Endometrium (tissue), 2 donors: ENCODE data around the gene TMEM108.

Experiments
- FAIRE-seq: peaks from 2 replicates; lab custom pipeline; 2012; peaks lifted over from hg19 to GRCh38; lab: Jason Lieb, UNC
- donor health status: control.
- donor health status: control.

The TMEM108 gene

DNA sequence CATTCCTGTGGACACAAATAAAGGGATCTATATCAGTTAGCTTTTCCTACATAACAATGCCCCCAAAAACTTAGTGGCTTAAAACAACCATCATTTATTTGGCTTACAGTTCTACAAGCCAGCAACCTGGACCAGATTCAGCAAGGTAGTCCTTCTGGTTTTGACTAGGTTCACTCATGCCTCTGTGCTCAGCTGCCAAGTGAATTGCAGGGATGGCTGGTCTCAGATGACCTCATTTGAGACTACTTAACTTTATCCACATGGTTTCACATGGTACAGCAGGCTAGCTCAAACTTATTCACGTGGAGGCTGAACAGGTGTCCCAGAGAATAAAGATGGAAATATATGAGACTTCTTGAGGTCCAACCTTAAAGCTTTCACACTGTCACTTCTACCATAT, 242.4 kb downstream of the TMEM108 start:
- no peak for FAIRE-seq

DNA sequence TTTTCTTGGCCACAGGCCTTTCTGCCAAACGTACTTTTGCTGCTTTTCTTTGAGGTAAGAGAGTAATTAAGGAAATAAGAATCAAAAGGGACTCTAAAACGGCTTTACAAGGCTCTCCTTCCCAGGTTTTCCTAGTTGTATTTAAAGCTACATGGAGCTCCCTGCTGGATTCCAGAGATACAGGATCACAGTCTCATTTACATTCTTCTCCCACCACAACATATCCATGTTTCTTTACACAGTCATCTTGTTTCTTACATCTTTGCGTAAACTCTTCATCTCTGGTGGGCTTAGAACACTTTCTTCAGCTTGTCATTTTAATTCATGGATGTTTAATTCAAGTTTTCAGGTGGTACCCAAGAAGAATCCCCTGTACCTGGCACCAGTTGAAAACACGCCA, 244.0 kb downstream of the TMEM108 start:
- FAIRE-seq, result no peak

DNA sequence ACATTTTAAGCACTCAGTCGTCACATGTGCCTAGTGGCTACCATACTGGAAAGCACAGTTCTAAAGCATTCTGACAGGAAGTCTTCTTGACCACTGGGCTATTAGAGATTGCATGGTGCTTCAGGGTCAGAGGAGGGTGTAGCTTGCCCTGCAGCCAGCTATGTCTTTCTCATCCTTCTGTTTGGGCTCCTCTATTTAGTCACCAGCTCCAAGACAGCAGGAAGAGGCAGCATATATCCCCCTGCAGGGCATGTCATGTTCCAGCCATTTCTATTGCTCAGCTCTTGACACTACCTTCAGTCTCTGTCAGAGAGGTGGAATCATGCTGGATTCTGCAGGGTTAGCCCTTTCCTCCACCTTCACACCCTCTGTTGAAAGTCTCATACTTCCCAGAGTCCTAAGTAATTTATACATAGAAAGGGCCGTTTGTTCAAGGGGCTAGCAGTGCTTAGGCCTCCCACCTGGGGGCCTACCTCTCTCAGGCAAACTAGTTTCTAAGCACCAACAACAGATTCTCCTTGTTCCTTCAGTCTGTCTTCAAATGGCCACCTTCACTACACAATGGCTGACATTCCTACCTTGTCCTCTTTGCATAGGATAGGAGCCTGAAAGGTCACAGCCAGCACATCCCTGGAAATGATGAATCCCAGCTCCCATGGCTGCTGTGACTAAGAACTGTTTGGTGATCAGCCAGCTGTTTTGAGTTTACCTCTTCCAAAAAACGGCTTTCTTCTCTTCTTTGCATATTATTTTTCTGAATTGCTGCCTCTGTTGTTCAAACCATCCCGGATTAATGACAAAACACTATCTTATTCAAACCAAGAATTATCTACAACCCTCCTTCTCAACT, 246.0 kb downstream of the TMEM108 start:
- FAIRE-seq, result no peak

DNA sequence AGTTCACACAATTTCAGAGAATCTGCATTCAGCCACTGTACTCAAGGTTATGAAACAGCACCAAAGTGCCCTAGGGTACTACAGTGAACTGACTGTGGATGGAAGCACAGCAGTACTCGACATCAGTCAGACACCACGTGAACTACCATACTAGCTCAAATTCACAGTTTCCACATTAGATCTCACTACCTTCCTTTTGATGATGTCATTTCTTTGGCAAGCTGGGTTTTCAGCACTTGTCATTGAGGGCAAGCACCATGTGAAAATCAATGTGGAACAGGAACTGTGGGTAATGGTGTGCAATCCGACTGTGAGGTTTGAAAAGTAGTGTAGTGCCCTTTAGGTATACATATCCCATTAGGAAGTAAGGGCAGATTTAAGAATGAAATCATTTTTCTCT, 251.1 kb downstream of the TMEM108 start:
- no peak for FAIRE-seq

DNA sequence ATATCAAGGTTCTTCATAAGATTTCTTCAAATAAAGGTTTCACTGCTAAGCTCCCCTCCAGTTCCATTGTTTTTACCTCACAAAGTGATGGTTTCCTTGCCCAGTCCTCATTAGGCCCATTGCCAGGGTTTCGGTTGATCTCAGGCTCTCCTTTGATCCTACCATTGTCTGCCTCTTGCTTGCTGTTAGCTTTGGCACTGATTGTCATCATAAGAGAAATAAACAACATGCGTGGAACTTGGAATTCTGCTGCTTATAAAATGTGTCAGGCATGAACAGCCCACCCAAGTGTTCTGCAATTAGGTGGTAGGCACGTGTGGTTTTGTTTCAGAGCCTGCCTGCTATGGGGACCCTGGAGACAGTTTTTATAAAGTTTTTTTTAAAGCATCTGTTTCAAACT, 254.1 kb downstream of the TMEM108 start:
- no peak for FAIRE-seq

DNA sequence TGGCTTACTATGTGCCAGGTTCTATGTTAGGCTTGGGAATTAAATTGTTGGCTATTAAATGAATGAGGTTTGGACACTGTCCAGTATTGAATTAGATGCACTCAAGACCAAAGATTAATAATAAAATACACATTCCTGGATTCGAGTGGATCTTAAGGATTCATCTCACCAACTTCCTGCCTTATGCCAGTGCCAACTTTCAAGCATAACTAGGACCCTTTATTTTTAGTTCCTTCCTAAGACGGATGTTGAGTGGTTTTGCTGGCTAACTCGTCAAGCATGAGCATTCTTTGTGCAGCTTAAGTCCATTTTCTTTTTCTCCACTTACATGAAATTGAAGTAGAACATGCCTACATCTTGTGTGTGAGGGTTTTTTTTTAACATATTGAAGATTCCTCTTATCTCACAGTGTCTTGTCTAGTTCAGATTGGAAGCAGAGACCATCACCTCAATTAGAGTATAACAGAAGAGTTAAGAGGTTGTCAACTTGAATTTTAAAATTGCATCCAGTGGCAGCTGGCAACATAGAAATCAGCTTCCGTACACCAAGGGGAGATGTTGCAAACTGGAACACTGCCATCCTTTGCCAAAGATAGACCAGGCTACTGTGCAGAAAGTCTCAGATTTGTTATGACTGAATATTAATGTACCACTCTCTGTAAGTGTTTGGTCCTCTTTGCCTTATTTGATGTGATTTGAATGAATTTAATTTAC, 255.4 kb downstream of the TMEM108 start:
- FAIRE-seq, result no peak

DNA sequence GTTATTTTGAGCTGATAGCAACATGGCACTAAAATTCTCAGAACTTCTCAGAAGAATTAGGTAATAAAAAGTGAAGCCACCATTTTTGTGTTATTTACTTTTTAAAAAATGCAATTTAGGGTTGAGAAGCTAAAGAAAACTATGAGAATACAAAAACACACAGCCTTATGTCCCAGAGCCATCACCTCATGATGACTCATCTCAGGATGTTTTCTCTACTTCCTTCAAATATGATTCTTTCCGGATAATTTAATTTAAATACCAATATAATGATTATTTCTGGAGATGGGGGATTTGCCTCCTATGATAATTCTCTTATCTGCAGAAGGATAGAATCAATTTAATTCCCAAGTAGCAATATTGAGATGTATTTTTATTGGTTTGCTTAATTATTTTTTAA, 256.1 kb downstream of the TMEM108 start:
- FAIRE-seq, result no peak

DNA sequence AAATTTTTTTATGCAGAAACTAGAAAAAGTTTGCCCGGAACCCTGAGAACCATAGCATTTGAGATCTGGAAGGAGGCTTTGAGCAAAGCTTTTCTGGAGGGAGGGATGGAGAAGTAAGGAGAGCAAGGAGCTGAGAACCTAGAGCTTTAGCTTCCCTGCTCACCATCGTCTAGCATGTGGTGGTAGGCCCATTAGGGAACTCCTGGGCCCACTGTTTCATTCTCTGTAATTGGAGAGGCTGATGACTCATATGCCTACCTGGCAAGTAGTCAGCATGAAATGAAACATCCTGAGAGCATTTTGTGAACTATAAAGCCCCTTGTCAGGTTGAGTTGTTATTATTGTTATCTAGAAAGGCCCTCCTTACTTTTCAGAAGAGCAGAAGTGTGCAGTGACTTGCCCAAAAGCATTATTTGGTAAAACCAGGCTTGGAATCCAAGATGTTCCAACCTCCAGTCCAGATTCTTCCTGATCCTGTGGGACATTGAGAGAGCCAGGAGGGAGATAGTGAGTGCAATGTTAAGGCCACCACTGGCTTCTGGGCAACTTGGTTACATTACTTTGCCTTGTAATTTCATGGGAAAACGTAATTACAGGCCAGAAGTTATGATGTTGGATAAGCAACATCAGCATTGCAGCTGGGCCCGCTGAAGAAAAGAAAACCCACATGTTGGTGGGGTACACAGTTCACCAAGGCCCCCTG, 257.2 kb downstream of the TMEM108 start:
- FAIRE-seq, result no peak

DNA sequence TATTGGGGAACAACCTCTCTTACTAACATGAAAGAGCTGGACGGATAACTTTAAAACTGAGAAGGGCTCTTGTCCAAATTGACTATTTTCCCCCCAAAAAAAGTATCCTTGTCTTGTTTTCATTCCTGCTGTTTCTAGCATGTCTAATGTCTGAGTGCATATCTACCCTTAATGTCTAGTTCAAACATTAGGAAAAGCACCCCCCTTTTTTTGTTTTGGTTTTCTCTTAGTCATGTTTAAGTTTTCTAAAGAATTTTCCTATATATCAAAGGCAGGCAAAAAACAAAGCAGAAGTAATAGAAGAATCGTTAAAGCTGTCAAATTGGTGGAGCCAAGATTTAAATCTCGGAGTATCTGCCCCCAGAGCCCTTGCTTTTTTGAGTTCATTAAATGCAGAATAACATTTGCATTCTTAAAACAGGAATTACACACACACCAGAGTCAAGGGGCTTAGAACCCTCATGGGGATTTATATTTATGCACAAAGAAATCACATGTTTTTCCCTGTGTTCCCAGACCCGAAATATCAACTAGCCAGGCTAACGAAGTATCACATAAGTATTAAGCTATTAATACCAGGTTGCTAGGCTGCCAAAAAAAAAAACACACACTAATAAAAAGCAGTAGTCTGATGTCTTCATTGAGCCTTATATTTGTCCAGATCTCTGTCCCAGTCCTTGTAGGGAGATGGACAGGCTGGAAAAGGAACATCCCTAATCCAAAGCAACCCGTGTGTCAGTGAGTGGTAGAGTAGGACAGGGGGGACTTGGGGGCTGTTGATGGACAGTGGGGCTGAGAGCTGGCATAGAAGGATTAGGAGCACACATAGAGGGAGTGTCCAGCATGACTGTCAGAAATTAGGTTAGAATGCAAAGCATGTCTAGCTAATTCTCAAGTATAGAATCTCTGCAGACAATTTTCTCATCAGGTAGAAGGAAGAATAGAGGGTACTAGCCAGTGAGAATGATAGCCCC, 258.0 kb downstream of the TMEM108 start:
- FAIRE-seq, result peak; percentile 90

DNA sequence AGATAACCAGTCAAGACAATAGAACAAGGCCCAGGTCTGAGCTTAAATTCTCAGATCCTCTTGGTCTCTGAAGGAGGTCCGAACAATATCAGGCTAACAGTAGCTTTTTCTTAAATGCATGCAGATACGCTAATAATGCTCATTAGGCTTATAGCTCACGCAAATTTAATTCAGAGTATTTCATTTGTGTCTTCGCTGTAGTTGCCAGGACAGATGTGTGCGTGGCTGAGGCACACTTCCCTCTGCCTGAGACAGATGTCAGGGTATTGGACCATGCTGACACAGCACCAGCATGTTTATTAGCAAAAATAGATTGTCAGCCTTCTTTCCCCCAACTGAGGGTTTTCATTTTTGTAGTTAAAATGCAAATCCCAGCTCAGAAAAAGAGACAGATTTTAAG, 258.8 kb downstream of the TMEM108 start:
- no peak for FAIRE-seq

DNA sequence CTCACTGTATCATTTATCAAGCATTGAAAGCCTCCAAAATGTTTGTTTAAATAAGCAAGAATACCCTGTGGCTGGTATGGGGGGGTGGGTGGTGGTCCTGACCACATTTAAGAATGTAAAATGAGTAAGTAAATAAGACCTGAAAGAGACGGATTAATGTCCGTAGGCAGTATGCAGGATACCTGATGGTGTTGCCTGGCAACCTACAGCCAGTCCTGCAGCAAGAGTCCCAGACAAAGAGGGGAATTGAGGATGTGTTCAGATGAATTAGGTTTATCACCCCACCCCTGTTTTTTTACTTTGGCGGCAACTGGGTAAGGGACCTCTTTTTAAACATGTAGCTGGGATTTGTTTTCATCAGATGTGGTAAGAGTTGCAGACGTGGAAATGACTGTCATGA, 261.9 kb downstream of the TMEM108 start:
- FAIRE-seq, result no peak

DNA sequence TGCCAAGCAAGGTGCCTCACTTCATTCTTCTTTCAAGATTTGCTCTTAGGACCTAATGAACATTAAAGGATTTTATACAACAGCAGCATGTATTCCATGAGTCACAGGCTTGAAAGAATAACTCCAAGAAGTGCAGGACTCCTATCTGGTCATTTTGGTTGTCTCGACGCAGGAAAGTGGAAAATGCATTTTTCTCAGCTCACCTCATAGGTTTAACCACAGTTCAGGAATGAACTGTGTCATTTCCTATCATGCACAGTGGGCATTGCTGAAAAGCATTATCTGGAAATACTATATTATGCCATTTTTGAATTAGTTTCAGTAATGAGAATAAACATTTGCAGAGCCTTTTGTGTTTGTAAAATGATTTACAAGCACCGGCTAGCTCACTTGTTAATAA, 263.0 kb downstream of the TMEM108 start:
- FAIRE-seq, result no peak

DNA sequence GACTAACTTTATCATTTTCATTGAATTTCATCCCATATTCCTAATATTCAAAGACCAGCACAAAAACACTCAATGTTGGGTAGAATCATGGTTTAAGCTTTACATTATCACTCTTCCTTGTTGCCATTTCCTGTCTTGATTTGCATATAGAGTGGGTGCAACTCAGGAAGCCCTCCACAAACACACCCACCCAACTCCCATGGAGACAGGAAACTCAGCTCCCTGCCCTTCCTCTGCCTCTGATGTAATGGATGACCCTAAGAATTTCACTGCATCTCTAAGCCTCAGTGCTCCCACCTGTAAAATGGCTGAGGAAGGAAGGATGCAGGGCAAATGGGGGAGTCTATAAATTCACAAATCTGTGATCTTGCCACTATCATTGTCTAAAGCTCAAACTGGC, 263.5 kb downstream of the TMEM108 start:
- no peak for FAIRE-seq

DNA sequence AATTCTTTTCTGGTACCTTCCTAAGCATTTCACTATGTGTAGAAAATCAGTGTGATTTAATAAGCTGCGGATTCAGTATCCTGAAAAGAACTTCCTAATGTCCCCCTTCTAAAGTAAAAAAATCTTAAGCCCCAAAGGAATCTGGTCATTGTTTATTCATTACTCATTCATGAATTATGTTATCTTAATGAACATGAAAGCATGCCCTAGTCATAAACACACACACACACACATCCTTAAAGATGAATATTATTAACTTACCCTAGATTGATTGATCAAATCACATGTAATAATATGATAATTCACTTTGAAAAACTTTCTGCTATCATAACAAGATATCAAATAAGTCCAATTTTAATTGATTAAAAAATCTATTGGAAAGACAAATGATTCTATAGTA, 265.2 kb downstream of the TMEM108 start:
- no peak for FAIRE-seq

DNA sequence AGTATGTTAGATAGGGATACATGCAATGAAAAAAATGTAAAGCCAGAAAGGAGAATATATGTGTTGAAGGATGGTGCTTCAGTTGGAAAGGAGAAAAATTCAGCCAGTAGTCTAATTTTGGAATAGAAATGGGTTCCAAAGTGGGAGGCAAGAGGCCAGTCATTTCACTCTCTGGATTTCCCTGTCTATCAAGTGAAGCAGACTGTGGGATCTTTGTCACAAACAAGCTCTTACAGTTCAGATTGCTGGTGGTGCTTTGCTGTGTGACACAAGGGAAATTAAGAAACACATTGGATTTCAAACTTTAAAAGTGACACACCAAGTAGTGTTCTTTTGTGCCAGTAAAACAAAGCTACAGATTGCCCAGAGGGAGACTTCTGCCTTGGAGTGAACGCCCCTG, 279.7 kb downstream of the TMEM108 start:
- FAIRE-seq, result no peak

DNA sequence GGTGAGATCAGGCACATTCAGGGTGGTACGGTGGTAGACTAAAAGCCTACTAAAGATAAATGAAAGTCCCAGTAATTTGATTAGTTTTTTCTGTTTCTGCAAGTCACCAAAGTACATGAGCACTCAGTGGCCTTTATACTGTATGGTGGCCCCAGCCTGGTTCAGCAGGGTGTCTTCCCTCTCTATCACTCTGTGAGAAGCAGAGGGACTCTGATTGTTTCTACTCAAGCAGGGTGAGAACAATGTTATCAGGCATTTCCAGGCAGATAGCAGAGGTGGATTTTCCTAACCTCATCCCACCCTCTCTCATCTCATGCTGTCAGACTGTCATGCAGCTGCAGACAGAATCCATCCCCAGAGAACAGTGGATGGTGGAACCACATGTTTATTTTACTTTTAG, 290.2 kb downstream of the TMEM108 start:
- FAIRE-seq, result no peak

DNA sequence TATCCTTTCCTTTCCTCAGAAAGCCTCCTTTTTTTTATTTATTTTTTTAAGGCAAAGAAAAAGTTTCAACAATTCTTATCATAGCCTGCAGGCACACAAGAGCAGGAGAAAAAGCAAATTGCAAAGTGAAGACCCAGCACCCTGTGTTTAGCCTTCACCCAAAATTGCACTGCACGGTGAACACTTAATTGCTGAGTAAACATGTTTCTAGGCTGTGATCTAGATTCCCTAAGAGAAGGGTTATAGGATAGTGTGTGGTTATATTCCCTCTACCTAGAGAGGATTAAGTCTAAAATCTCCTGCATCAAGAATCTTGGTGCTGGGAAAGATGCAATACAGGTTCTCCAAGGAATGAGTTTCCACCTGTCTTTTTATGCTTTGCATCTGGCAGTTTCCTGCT, 291.4 kb downstream of the TMEM108 start:
- FAIRE-seq, result no peak

DNA sequence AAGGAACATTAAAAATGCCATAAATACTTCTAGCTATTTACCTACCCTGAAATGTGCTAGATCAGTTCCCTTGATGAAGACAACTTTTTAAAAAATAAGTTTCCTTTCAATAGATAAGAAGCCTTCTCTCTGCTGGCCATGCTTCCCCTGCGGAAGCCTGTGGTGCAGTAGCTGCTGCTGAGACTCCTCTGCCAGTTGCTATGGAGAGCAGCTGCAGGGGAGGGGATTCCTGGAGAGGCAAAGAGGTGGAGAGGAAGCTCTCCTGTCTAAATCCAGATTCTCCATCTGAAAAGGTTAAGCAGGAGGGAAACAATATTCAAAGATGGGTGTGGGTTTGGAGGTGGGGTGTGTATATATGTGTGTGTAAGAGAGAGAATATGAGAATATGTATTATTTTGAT, 291.9 kb downstream of the TMEM108 start:
- FAIRE-seq, result no peak

DNA sequence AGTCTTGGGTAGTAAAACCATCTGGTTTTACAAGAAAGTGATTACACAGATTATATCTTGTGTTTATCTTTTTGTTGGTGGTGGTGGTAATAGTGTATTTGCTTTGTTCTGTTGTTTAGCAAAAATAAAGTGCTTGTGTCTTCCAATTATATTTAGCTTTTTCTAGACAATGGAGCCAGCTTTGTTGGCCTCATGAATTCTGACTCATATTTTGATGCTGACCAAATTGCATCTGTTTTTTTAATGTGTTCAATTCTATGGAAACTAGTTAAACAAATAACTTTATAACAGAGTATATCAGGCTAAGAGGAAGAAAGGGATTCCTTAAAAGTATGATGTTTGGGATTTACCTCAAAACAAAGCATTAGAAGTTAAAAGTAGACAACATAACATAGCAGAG, 292.3 kb downstream of the TMEM108 start:
- no peak for FAIRE-seq

DNA sequence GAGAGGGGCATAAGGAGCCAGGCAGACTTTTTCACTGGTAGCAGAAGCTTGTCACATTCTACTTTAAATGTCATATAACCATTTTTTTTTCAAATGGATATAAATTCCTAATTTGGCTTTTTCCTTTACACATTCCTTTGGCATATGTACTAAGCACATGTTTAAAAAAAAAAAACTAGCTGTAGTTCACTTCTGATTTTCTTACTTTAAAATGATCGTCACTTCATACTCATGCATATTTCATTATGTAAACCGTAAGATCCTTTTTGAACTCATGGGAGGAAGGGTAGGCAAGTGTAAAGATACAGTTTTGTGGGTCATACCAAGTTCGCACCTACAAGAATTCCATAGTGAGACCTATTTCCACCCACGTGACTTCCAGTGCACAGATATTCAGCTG, 316.5 kb downstream of the TMEM108 start:
- FAIRE-seq, result no peak

DNA sequence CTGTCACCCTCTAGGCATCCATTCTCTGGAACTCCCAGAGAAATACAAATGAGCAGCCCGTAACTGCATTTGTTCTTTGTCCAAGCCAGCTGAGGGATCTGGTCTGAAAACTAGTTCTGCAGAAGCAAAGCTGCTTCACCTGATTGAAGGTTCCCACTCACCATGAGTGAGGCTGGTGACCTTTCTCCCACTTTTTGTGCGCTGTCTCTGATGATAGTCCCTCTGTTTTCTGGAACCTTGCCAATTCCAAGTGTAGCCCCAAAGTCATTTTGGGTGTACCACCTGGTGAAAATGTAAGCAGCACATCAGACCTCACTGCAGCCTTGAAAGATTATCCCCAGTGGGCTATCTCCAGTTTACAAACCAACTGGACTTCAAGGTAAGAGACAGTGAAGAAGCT, 322.3 kb downstream of the TMEM108 start:
- no peak for FAIRE-seq

DNA sequence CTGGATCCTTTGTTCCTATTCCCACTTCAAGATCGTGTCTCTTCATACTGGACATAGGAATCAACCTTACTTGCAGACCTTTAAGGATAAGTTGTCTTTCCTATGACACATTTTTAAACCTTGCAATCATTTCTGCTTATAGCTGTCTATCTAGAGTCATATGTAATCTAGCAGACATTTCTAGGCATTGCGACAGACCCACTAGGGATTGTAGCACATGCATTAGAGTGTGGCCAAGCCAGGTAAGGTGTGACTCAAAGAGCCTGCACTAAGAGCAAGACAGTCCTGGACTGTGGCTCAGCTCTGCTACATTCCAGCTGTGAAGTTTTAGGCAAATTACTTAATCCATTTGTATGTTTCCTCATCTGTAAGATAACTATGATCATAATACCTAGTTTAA, 322.8 kb downstream of the TMEM108 start:
- no peak for FAIRE-seq
